ENCODE results near the gene BRI3.

GRCh38 chr7:98252425-98253054, 28.9 kb upstream of the BRI3 start:
- TF ChIP-seq POLR2A (IDR thresholded peaks at IDR 0.05) (no peak), CTCF (IDR thresholded peaks at IDR 0.05) (no peak)

Measured in lower leg skin (tissue), 3 donors.